NK-92 (cell line): ENCODE data around the gene SNX20.

Experiments
- DNase-seq: peaks from one replicate; lab custom pipeline; 2025; ENCODE audit not compliant: unreplicated experiment; lab: John Stamatoyannopoulos, UW

Gene SNX20

GRCh38 chr16:50637716-50638602 lies 43.2 kb downstream of the SNX20 start:
- DNase-seq: no peak

GRCh38 chr16:50636753-50637374 lies 44.2 kb downstream of the SNX20 start:
- DNase-seq: no peak

DNA sequence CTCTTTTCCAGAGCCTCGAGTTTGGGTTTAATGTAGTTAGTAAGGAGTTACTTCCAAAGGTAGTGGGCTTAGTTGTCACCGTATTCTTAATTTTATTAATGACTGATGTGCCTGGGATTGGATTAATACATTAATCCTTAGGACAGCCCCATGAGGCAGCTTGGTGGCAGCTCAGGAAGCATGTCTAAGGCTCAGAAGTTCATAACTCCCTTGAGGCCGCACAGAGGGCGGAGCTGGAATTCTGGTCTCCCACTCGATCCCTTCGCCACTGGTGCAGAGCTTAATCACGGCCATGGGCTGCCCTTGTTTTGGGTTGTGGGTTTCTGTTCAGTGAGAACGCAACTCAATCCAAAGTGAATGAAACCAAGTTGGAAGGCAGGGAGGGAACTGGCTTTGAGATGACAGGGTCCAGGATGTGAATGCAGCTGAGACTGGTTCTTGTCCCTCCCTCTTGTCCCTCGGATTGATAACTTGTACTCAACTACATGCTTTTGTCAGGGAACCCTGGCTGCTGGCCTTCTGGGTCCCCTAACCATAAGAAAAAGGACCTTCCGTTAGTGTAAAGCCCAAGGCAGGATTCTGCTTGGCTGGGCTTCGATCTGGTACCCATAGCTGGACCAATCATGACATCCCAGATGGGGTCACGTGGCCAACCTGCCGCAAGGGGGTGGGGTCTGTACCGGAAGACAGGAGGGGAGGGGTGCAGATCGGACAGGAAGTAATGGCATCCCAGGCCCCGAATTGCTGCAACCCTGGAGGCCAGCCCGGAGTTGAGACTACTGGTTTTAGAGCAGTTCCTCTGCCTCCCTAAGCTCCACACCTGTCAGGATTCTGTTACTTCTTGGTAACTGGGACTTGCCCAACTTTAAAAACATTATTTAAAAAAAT lies 45.4 kb downstream of the SNX20 start:
- DNase-seq: no peak

DNA sequence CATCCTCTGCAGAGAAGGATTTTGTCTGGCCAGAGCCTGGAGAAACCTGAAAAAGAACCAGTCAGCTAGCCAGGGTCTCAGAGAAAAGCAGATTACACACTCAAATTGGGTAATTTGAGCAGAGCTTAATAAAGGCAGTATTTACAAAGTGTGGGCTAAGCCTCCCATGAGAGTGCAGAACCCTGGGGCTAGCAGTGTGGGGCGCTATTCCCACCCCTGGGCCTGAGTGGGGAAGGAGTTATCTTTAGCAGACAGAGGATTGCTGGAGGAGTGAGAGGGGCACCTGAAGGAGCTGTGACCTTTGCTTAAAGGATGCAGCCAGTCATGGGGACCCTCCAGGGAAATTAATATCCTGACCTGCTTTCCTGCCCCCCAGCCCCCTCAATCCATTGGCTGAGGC lies 46.2 kb downstream of the SNX20 start:
- DNase-seq: no peak

GRCh38 chr16:50634090-50634489 lies 47.0 kb downstream of the SNX20 start:
- DNase-seq: no peak

DNA sequence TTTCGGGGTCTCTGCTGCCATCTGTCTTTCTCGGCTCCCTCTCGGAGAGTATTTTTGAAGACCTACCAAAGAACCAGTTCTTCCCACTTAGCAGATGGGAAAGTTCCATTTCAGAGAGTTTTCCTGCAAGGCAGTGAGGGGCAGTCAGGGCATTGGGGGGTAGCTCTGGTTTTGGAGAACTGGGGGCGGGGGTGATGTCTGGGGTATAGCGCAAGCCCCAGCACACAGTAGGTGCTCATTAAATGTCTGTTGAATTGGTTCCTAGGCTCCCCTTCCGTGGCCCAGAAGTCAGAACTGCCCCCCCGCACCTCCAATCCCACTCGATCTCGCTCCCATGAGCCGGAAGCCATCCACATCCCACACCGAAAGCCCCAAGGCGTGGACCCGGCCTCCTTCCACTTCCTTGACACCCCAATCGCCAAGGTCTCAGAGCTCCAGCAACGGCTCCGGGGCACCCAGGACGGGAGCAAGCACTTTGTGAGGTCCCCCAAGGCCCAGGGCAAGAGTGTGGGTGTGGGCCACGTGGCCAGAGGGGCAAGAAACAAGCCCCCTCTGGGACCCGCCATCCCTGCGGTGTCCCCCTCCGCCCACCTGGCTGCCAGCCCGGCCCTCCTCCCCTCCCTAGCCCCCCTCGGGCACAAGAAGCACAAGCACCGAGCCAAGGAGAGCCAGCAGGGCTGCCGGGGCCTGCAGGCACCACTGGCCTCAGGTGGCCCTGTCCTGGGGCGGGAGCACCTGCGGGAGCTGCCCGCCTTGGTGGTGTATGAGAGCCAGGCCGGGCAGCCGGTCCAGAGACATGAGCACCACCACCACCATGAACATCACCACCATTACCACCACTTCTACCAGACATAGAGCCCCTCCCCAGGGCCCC lies 47.9 kb downstream of the SNX20 start:
- DNase-seq: no peak

DNA sequence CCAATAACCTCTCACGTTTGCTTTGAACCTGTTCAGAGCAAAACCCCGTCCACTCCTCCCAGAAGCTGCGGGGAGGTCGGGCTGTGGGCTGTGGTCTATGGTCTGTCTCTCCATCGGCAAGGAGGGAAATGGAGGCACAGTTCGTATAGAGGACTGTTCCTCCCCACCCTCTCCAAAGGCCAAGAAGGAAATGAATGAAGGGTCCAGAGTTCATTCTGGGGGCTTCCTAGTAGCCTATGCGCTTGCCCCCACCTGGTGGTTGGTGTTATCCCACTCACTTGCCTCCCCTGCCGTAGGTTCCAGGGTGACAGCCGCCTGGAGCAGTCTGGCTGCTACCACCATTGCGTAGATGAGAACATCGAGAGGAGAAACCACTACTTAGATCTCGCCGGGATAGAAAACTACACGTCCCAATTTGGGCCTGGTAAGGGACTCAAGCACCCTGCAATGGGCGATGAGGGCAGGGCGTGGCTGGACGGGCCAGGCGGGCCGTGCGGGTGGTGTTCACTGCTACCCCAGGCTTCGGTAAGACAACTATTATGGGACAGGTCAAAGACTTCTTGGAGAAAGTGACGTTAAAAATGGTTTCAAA lies 49.0 kb downstream of the SNX20 start:
- no peak for DNase-seq

GRCh38 chr16:50631249-50631984 lies 49.7 kb downstream of the SNX20 start:
- DNase-seq: no peak

- no peak for DNase-seq
Measured at GRCh38 chr16:50630394-50631020, 50.6 kb downstream of the SNX20 start.

GRCh38 chr16:50629334-50629733 lies 51.8 kb downstream of the SNX20 start:
- DNase-seq: no peak

DNA sequence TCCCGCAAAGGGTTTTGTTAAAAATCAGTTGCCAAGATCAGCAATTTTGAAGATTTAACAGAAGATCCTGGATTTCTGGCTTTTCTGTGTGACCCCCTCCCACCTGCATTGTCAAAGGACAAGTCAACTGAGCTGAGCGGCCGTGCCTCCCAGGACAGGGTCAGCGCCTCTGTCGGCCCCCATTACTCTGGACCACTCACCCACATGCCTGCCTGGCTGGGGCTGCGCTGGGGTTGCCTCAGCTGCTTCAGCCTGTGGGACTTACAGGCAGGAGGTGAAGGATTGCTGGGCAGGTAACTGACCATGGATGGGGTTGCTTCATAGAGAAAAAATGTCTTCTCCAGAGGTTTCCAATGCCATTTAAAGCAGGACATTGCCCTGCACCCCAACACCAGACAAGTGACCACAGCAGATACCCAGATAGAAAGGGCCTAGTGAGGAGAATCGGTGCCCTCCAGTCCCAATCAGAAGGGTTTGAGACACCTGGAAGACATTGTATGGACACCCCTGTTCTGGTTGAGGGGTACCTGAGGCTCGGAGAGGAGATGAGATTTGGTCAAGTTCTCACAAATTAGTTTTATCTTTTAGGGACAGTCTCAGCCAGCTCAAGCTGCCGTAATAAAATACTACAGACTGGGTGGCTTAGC lies 52.8 kb downstream of the SNX20 start:
- DNase-seq: no peak

DNA sequence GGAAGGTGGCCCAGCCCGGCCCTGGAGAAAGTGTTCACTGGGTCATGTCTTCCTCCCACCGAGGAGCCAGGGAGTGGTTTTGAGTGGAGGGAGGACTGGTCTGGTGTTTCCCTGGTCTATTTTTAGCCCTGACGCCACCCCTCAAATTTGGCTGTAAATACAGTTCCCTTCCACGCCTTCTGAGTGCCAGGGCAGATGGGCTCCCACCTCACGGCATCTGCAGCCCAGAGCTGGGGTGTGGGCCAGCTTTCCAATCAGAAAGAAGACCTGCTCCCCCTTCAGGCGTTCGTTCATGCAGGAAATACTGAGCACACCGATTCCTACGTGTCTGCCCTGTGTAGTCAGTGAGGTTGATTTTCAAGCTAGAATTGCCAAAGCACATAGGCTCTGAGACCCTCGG lies 53.7 kb downstream of the SNX20 start:
- DNase-seq: no peak

DNA sequence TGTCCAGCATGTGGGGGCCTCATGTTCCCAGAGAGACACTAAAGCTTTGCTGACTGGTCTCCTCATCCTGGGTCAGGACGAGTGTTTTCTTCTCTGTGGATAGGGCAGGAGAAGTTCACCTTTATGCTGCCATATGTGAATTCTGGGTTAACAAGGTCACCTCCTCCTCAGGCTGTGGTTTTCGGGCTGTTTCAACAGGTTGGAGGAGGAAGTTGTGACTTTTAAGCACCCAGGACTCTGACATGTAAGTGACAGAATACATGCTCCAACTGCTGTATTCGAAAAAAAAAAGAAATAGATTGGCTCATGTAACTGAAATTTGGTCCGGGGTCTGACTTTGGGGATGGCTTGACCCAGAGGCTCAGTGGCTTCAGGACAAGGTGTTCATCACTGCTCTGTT lies 54.2 kb downstream of the SNX20 start:
- DNase-seq: no peak

GRCh38 chr16:50625374-50625773 lies 55.7 kb downstream of the SNX20 start:
- no peak for DNase-seq

- no peak for DNase-seq
Measured at GRCh38 chr16:50624449-50624970, 56.6 kb downstream of the SNX20 start.

GRCh38 chr16:50622643-50623369 lies 58.3 kb downstream of the SNX20 start:
- DNase-seq: no peak

GRCh38 chr16:50622029-50622428 lies 59.1 kb downstream of the SNX20 start:
- DNase-seq: no peak
